GM19035 (cell line): ENCODE data around the gene CERS6.
"Not testable (repeated sequence)": the region's sequence is repeated elsewhere in the genome, so short reads cannot be mapped to it uniquely, and the experiment has no call there.

Experiments used
- ATAC-seq: cut with Tn5 transposase; IDR thresholded peaks from one replicate; pipeline ENCODE4 v1.9.1; 2021; ENCODE audit not compliant: unreplicated experiment

Gene CERS6

GRCh38 chr2:168791140-168791539 lies 335.1 kb downstream of the CERS6 start:
- ATAC-seq = not testable (repeated sequence)

GRCh38 chr2:168793596-168793995 lies 337.5 kb downstream of the CERS6 start:
- no peak for ATAC-seq

- no peak for ATAC-seq
These were observed 338.9 kb downstream of the CERS6 start for GRCh38 chr2:168794968-168795367.

GRCh38 chr2:168796090-168796577 lies 340.1 kb downstream of the CERS6 start:
- no peak for ATAC-seq

GRCh38 chr2:168796583-168797285 lies 340.7 kb downstream of the CERS6 start:
- no peak for ATAC-seq

- ATAC-seq = no peak
These were observed 341.2 kb downstream of the CERS6 start for GRCh38 chr2:168797286-168797655.

GRCh38 chr2:168798076-168798887 lies 342.2 kb downstream of the CERS6 start:
- ATAC-seq = no peak

GRCh38 chr2:168798888-168799410 lies 342.9 kb downstream of the CERS6 start:
- ATAC-seq = no peak

GRCh38 chr2:168801471-168801870 lies 345.4 kb downstream of the CERS6 start:
- ATAC-seq = no peak

- no peak for ATAC-seq
These were observed 346.1 kb downstream of the CERS6 start, which contains the start of gene NOSTRIN for GRCh38 chr2:168801961-168802858. TSS of gene NOSTRIN (plus strand) at chr2:168802637. CDS start at chr2:168802647, 10 bp downstream.

GRCh38 chr2:168802859-168803725 lies 347.0 kb downstream of the CERS6 start:
- no peak for ATAC-seq

- no peak for ATAC-seq
These were observed 348.1 kb downstream of the CERS6 start for GRCh38 chr2:168804214-168804613.

GRCh38 chr2:168805615-168806014 lies 349.5 kb downstream of the CERS6 start:
- ATAC-seq = no peak

- ATAC-seq = no peak
These were observed 353.5 kb downstream of the CERS6 start for GRCh38 chr2:168809537-168809936.

GRCh38 chr2:168810235-168810634 lies 354.2 kb downstream of the CERS6 start:
- ATAC-seq = no peak

- no peak for ATAC-seq
These were observed 355.6 kb downstream of the CERS6 start for GRCh38 chr2:168811696-168812095.

- no peak for ATAC-seq
These were observed 358.0 kb downstream of the CERS6 start for GRCh38 chr2:168814046-168814445.

GRCh38 chr2:168814939-168815907 lies 359.2 kb downstream of the CERS6 start:
- ATAC-seq = no peak

- no peak for ATAC-seq
These were observed 360.3 kb downstream of the CERS6 start for GRCh38 chr2:168816369-168816768.
